ENCODE measurements around the gene NREP. TPM values are rescaled to one million over a fixed set of nuclear protein-coding genes. Genes with fewer than 3 reads are reported as not detected.

NREP gene
- total RNA-seq, 1 donor: 6.1 TPM

- Histone ChIP-seq H3K4me3 (ENCODE audit: low read length) (no peak overlapping the region), H3K9me3 (ENCODE audit: low read depth, low read length) (no peaks in the 10 kb centered on the region), H3K4me1 (ENCODE audit: insufficient read depth, low read length) (peaks cover 10% of the 10 kb centered on the region), H3K27me3 (ENCODE audit: insufficient read depth, low read length) (no peaks in the 10 kb centered on the region)
Measured at GRCh38 chr5:111703662-111704061, 53.3 kb downstream of the NREP start.

GRCh38 chr5:111699976-111700375 is 57.0 kb downstream of the NREP start:
- no peak overlapping the region for H3K4me3 ChIP-seq (ENCODE audit: low read length)
- H3K9me3 ChIP-seq (ENCODE audit: low read depth, low read length): no peaks in the 10 kb centered on the region
- no peaks in the 10 kb centered on the region for H3K27me3 ChIP-seq (ENCODE audit: insufficient read depth, low read length)
- H3K4me1 ChIP-seq (ENCODE audit: insufficient read depth, low read length): peaks cover 10% of the 10 kb centered on the region

- Histone ChIP-seq H3K4me3 (ENCODE audit: low read length) (no peak overlapping the region), H3K9me3 (ENCODE audit: low read depth, low read length) (no peaks in the 10 kb centered on the region), H3K27me3 (ENCODE audit: insufficient read depth, low read length) (no peaks in the 10 kb centered on the region), H3K4me1 (ENCODE audit: insufficient read depth, low read length) (peaks cover 10% of the 10 kb centered on the region)
Measured at GRCh38 chr5:111699324-111699723, 57.7 kb downstream of the NREP start.

GRCh38 chr5:111697881-111698757 is 58.9 kb downstream of the NREP start:
- Histone ChIP-seq H3K4me3 (ENCODE audit: low read length) (no peak overlapping the region), H3K9me3 (ENCODE audit: low read depth, low read length) (no peaks in the 10 kb centered on the region), H3K27me3 (ENCODE audit: insufficient read depth, low read length) (no peaks in the 10 kb centered on the region), H3K4me1 (ENCODE audit: insufficient read depth, low read length) (no peaks in the 10 kb centered on the region)

- Histone ChIP-seq H3K9me3 (ENCODE audit: low read depth, low read length) (no peaks in the 10 kb centered on the region), H3K4me3 (ENCODE audit: low read length) (no peak overlapping the region), H3K27me3 (ENCODE audit: insufficient read depth, low read length) (no peaks in the 10 kb centered on the region), H3K4me1 (ENCODE audit: insufficient read depth, low read length) (no peaks in the 10 kb centered on the region)
Measured at GRCh38 chr5:111697215-111697614, 59.8 kb downstream of the NREP start.

- Histone ChIP-seq H3K4me1 (ENCODE audit: insufficient read depth, low read length) (no peaks in the 10 kb centered on the region), H3K27me3 (ENCODE audit: insufficient read depth, low read length) (no peaks in the 10 kb centered on the region), H3K4me3 (ENCODE audit: low read length) (no peak overlapping the region), H3K9me3 (ENCODE audit: low read depth, low read length) (no peaks in the 10 kb centered on the region)
Measured at GRCh38 chr5:111695991-111696390, 61.0 kb downstream of the NREP start.

- no peaks in the 10 kb centered on the region for H3K4me1 ChIP-seq (ENCODE audit: insufficient read depth, low read length)
- no peaks in the 10 kb centered on the region for H3K9me3 ChIP-seq (ENCODE audit: low read depth, low read length)
- no peak overlapping the region for H3K4me3 ChIP-seq (ENCODE audit: low read length)
- no peaks in the 10 kb centered on the region for H3K27me3 ChIP-seq (ENCODE audit: insufficient read depth, low read length)
Measured at GRCh38 chr5:111694133-111694532, 62.9 kb downstream of the NREP start.

GRCh38 chr5:111691914-111692313 is 65.1 kb downstream of the NREP start:
- H3K9me3 ChIP-seq (ENCODE audit: low read depth, low read length): no peaks in the 10 kb centered on the region
- no peaks in the 10 kb centered on the region for H3K27me3 ChIP-seq (ENCODE audit: insufficient read depth, low read length)

GRCh38 chr5:111691508-111691907 is 65.5 kb downstream of the NREP start:
- no peak overlapping the region for H3K4me3 ChIP-seq (ENCODE audit: low read length)
- H3K9me3 ChIP-seq (ENCODE audit: low read depth, low read length): no peaks in the 10 kb centered on the region
- H3K4me1 ChIP-seq (ENCODE audit: insufficient read depth, low read length): no peaks in the 10 kb centered on the region
- no peaks in the 10 kb centered on the region for H3K27me3 ChIP-seq (ENCODE audit: insufficient read depth, low read length)

More at GRCh38 chr5:111691914-111692313, 65.1 kb downstream of the NREP start:
- Histone ChIP-seq H3K4me1 (ENCODE audit: insufficient read depth, low read length) (no peaks in the 10 kb centered on the region), H3K4me3 (ENCODE audit: low read length) (no peak overlapping the region)

GRCh38 chr5:111689357-111689935 is 67.5 kb downstream of the NREP start:
- Histone ChIP-seq H3K4me3 (ENCODE audit: low read length) (no peak overlapping the region), H3K4me1 (ENCODE audit: insufficient read depth, low read length) (no peaks in the 10 kb centered on the region), H3K27me3 (ENCODE audit: insufficient read depth, low read length) (no peaks in the 10 kb centered on the region), H3K9me3 (ENCODE audit: low read depth, low read length) (no peaks in the 10 kb centered on the region)

- Histone ChIP-seq H3K4me3 (ENCODE audit: low read length) (no peak overlapping the region), H3K9me3 (ENCODE audit: low read depth, low read length) (no peaks in the 10 kb centered on the region), H3K27me3 (ENCODE audit: insufficient read depth, low read length) (no peaks in the 10 kb centered on the region), H3K4me1 (ENCODE audit: insufficient read depth, low read length) (no peaks in the 10 kb centered on the region)
Measured at GRCh38 chr5:111685969-111686368, 71.0 kb downstream of the NREP start.

GRCh38 chr5:111682641-111683040 is 74.4 kb downstream of the NREP start:
- no peak overlapping the region for H3K4me3 ChIP-seq (ENCODE audit: low read length)
- no peaks in the 10 kb centered on the region for H3K27me3 ChIP-seq (ENCODE audit: insufficient read depth, low read length)
- H3K9me3 ChIP-seq (ENCODE audit: low read depth, low read length): no peaks in the 10 kb centered on the region
- H3K4me1 ChIP-seq (ENCODE audit: insufficient read depth, low read length): no peaks in the 10 kb centered on the region

- no peaks in the 10 kb centered on the region for H3K4me1 ChIP-seq (ENCODE audit: insufficient read depth, low read length)
- no peaks in the 10 kb centered on the region for H3K27me3 ChIP-seq (ENCODE audit: insufficient read depth, low read length)
- no peaks in the 10 kb centered on the region for H3K9me3 ChIP-seq (ENCODE audit: low read depth, low read length)
- H3K4me3 ChIP-seq (ENCODE audit: low read length): no peak overlapping the region
Measured at GRCh38 chr5:111682121-111682520, 74.9 kb downstream of the NREP start.

GRCh38 chr5:111681414-111682120 is 75.4 kb downstream of the NREP start:
- Histone ChIP-seq H3K4me1 (ENCODE audit: insufficient read depth, low read length) (no peaks in the 10 kb centered on the region), H3K9me3 (ENCODE audit: low read depth, low read length) (no peaks in the 10 kb centered on the region), H3K4me3 (ENCODE audit: low read length) (no peak overlapping the region), H3K27me3 (ENCODE audit: insufficient read depth, low read length) (no peaks in the 10 kb centered on the region)

- H3K27me3 ChIP-seq (ENCODE audit: insufficient read depth, low read length): no peaks in the 10 kb centered on the region
- no peak overlapping the region for H3K4me3 ChIP-seq (ENCODE audit: low read length)
- H3K4me1 ChIP-seq (ENCODE audit: insufficient read depth, low read length): no peaks in the 10 kb centered on the region
- H3K9me3 ChIP-seq (ENCODE audit: low read depth, low read length): no peaks in the 10 kb centered on the region
Measured at GRCh38 chr5:111680737-111681413, 76.1 kb downstream of the NREP start.
